ENCODE results near the gene COMTD1.

Gene COMTD1

DNA sequence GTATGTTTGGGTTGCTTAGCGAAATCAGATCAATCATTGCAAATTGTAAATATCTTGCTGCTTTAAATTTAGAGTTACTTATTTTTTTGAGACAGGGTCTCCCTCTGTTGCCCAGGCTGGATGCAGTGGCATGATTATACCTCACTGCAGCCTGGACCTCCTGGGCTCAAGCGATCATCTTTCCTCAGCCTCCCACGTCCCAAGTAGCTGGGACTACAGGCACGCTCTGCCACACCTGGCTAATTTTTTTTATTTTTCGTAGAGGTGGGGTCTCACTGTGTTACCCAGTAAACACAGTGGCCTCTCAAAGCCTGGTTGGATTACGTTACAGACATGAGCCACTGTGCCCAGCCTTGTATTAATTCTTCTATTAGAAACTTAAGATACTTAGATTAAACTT lies 23.4 kb downstream of the COMTD1 start:
- no peak for DNase-seq (ENCODE audit: extremely low spot score)
- TF ChIP-seq, protein P1, sequence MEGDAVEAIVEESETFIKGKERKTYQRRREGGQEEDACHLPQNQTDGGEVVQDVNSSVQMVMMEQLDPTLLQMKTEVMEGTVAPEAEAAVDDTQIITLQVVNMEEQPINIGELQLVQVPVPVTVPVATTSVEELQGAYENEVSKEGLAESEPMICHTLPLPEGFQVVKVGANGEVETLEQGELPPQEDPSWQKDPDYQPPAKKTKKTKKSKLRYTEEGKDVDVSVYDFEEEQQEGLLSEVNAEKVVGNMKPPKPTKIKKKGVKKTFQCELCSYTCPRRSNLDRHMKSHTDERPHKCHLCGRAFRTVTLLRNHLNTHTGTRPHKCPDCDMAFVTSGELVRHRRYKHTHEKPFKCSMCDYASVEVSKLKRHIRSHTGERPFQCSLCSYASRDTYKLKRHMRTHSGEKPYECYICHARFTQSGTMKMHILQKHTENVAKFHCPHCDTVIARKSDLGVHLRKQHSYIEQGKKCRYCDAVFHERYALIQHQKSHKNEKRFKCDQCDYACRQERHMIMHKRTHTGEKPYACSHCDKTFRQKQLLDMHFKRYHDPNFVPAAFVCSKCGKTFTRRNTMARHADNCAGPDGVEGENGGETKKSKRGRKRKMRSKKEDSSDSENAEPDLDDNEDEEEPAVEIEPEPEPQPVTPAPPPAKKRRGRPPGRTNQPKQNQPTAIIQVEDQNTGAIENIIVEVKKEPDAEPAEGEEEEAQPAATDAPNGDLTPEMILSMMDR (IDR thresholded peaks at IDR 0.05; ENCODE audit: control extremely low read depth, extremely low read depth, low read depth, missing control alignments) = no peak
- ChIA-PET CTCF (interaction anchor here (1.1 to 4.2 kb wide), 6 partner anchors 8 to 24 kb away, joined by 3 to 30 read pairs (median 12); partner anchors contain the start of gene COMTD1), POLR2A (no interaction called here)

DNA sequence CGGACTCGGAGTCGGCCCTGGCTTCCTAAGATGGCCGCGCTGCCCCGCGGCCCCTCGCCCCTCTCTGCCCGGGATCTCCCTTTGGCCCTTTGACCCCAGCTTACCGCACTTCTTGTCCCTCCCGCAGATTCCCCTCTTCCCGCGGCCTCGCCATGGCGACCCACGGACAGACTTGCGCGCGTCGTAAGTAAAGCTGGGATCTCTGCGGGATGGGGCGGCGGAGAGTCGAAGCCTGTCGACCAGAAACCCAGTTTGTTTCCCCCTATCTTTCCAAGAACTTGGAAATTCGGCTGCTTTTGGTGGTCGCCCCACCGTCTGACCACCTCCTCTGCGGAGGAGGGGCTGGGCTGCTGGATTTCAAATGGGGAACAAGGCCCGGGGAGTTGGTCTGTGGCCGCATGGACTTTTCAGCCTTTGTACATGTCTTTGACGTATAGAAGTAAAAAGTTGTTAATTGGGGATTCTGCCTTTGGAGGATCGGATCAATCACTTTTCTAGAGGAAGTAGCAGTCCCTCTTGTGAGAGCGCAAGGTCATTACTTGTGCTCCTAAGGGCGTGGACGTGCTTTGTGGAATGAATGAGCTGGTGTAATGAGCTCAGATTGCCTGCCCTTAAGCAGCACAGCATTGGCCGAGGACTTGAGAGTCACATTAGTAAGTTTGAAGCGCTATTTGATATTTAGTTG lies 24.6 kb downstream of the COMTD1 start:
- TF ChIP-seq, protein P1 (IDR thresholded peaks at IDR 0.05; ENCODE audit: control extremely low read depth, extremely low read depth, low read depth, missing control alignments) = no peak
- POLR2A ChIA-PET = interaction anchor here (0.6 to 2.0 kb wide), 5 partner anchors 12 to 25 kb away, joined by 3 to 8 read pairs (median 7); no protein-coding TSS in a partner anchor
- CTCF ChIA-PET = interaction anchor here (1.1 to 4.2 kb wide), 8 partner anchors 9 to 25 kb away, joined by 3 to 30 read pairs (median 8); partner anchors contain the start of gene COMTD1
- no peak for DNase-seq (ENCODE audit: extremely low spot score)

DNA sequence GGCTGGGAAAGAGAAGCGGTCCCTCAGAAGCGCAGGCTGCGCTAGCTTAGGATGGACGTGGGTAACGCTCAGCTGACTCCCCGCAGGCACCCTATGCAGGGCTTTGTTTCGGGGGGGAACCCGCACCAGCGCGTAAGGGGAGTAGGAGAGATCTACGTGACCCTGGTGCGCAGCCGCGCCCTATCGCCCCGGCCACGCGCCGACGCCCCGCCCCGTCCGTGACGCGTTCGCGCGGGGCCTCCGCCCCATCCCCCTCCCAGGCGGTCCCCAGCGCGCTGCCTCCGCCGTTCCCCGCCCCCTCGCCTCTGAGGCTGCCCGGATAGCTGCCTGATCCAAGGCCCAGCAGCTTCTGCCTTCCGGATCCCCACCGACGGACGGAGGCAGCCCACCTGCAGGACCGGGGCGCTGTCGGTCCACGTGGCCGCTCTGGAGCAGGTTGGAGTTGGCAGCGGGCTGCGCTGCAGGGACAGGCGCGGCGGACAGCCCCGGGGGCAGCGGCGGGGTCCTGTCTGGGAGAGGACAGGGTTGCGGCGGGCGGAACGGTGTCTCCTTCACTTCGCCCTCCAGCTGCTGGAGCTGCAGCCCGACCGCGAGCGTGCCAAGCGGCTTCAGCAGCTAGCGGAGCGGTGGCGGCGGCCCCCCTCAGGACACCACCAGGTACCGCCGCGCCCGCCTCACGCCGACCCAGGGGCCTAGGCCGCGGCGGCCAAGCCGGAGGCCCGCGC lies 25.3 kb downstream of the COMTD1 start, which contains the start of gene VDAC2:
VDAC2 (plus strand) TSS at position 515 of the 725 bp plus-strand sequence. CDS start 363 bp downstream, outside the sequence.
- DNase-seq (ENCODE audit: extremely low spot score) = peak; percentile 97
- POLR2A ChIA-PET = interaction anchor here (0.6 to 2.0 kb wide), 4 partner anchors 13 to 24 kb away, joined by 3 to 8 read pairs (median 7); no protein-coding TSS in a partner anchor
- TF ChIP-seq, protein P1 (IDR thresholded peaks at IDR 0.05; ENCODE audit: control extremely low read depth, extremely low read depth, low read depth, missing control alignments) = no peak
- CTCF ChIA-PET = interaction anchor here (1.0 to 4.2 kb wide), 6 partner anchors 12 to 26 kb away, joined by 3 to 30 read pairs (median 14); partner anchors contain the start of gene COMTD1

DNA sequence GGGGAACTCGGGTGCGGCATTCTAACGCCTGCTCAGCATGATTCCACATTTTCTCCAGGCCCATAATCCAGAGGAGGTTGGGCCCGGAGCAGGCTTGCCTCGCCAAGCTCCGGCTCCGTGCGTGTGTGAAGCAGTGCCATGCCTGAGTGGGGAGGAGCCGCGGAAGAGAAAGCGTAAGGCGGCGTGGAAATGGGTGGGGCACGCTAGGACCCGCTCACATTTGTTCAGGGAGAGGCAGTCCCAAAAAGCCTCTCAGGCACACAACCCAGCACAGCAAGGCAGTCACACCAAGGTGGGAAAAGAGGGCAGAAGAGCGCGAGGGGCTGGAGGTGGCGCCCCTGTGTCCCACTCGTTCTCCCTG lies 25.9 kb downstream of the COMTD1 start:
- TF ChIP-seq, protein P1 (IDR thresholded peaks at IDR 0.05; ENCODE audit: control extremely low read depth, extremely low read depth, low read depth, missing control alignments) = no peak
- ChIA-PET POLR2A (interaction anchor here (0.5 to 2.0 kb wide), 3 partner anchors 22 to 971 kb away, joined by 3 to 7 read pairs (median 4); no protein-coding TSS in a partner anchor), CTCF (interaction anchor here (1.0 to 4.2 kb wide), 6 partner anchors 11 to 26 kb away, joined by 3 to 30 read pairs (median 14); partner anchors contain the start of gene COMTD1)
- peak; percentile 75 for DNase-seq (ENCODE audit: extremely low spot score)

DNA sequence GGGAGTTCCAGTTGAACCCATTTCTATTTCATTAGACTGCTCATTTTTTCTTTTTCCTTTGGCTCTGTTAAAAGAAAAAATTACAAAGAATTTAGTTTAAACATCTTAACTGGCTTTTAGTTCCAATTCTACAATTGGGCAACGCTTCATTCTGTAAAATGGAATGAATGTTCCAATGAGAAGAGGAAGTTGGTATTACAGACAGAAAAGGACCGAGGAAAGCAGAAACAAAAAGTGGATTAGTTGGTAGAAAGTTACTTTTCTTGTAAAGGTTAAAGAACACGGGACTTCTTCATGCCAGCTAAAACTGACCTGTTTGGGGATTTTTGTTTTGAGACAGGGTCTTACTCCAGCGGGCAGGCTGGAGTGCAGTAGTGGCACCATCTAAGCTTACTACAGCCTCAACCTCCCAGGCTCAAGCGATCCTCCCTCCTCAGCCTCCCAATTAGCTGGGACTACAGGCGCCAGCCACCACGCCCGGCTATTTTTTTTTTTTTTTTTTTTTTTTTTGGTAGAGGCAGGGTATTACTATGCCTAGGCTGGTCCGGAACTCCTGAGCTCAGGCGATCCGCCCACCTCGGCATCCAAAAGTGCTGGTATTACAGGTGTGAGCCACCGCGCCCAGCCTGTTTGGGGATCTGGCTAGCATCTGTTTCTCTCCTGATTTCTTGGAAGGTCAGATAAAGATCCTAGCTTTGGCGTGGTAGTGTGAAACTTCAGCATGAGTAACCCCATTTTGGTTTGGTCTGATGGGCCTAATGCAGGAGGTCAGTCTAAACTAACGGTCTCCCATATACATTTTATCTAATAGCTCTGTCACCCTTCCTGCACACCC lies 26.5 kb downstream of the COMTD1 start:
- TF ChIP-seq, protein P1 (IDR thresholded peaks at IDR 0.05; ENCODE audit: control extremely low read depth, extremely low read depth, low read depth, missing control alignments) = no peak
- DNase-seq (ENCODE audit: extremely low spot score) = no peak
- ChIA-PET POLR2A (interaction anchor here (0.5 to 0.6 kb wide), 3 partner anchors 23 to 1466 kb away, joined by 3 to 4 read pairs (median 3); no protein-coding TSS in a partner anchor), CTCF (interaction anchor here (1.0 to 4.2 kb wide), 5 partner anchors 11 to 27 kb away, joined by 3 to 30 read pairs (median 18); partner anchors contain the start of gene COMTD1)

Measured in GM10248 (cell line).